ENCODE data around the gene CDK9.
A peak's percentile ranks its signal among the peaks of the same experiment; 100 is the strongest.

Gene CDK9

DNA sequence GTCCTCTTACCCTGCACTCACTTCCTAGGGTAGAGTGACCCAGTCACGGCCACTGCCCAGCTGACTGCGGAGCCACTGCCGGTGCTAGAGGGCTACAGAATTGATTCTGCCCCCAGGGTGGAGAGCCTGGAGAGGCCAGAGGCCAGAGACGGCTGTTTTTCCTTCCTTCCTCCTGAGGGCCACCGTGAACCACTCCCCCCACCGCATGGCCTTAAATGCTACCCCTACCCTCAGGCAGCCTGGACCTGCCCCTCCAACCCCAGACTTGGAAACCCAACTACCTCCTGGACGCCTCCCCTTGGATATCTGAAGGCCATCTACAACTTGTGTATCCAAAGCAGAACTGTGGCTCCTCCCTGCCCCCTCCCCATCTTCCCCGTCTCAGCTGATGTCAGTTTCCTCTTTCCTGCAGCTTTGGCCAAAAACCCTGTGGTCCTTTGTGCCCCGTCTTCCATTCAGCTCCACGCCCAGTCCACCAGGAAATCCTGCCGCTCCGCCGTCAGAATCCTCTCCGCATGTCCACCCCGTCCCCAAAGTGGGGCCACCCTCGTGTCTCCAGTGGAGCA lies 23.6 kb upstream of the CDK9 start:
- no peak for DNase-seq

DNA sequence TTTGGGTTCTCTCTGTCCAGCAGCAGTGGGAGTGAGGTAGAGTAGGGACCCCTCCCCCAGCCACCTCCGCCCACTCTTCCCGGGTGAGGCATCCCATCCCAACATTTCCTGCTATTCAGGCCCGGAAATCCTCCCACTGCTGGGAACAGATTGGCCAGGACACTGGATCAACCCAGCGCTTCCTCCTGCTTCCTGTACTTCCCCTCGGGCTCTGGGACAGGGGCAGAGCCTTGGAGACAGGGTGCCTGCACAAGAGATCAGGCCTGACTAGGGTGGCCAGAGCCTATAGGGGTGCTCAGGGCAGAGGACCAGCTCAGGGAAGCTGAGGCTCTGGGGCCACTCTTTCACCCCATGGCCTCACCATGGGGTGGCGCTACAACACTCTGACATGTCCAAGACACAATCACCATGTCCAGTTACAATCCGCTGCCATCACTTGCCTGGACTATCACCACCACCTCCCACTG lies 21.9 kb upstream of the CDK9 start:
- peak in 1 of 5 experiments; percentile 26 for DNase-seq

DNA sequence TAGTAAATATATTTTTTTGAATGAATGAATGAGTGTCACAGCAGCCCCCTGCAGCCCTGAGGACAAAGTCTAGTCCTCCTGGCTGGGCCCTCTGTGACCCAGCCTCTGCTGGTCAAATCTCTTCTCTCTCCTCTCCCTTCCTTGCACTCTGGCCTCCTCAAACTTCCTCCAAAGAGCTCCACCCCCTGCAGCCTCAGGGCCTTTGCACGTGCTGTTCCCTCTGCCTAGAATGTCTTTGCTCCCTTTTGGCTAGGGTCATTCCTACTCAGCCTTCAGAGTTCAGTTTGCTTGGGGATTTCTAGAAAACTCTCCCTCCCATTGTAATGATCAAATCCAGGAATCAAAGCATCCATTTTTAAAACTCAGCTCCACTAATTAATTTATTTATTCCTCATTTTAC lies 20.4 kb upstream of the CDK9 start:
- no peak for DNase-seq

DNA sequence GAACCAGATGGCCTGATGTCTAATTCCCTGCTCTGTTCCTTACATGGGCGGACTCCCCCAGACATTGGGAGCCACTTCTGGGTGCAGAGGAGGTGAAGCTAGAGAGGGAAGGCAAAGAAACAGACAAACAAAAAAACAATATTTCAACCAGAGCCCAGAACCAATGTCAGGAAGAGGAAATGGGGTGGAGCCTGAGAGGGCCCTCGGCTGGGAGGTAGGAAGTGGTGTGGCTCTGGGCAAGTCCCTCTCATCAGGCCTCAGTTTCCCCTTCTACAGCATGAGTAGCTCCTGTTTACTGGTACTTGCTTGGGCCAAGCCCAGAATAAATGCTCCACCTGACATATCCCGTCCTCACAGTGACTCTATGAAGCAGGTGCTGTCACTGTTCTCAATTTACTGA lies 18.4 kb upstream of the CDK9 start:
- DNase-seq, result peak in 1 of 5 experiments; percentile 63

DNA sequence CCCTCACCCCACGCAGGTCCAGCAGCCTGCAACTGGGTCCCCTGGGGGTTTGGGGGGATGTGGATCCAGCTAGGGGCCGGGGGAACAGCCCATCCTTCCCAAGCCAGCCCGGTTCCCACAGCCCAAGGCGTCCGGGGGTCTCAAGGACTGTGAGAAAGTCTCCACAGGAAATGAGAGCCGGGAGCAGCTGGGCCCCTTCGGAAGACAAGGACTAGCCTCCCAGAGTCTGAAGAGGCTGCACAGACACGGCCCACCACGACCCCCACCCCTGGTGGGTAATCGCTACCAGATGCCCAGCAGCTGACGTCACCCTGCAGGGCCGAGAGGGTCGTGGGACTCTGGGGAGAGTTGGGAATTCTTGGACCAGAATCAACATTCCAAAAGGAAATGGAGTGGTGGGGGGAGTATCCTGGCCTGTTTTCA lies 17.9 kb upstream of the CDK9 start:
- DNase-seq, result no peak

DNA sequence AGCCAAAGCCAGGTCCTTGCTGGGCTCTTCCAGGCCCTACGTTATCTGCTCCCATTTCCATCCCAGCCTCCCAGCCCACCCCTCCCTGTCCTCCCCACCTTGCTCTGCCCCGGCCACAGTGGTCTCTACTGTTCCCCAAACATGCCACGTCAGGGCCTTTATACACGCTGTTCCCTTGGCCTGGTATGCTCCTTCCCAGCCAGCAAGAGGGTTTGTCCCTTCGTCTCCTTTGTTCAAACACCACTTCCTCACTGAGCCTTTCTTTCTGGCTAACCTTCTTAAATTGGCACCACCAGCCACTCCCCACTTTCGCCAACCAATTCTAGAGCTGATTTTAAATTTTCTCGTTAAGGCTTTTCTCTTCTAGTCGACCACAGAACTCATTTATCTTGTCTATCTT lies 17.1 kb upstream of the CDK9 start:
- DNase-seq, result no peak

DNA sequence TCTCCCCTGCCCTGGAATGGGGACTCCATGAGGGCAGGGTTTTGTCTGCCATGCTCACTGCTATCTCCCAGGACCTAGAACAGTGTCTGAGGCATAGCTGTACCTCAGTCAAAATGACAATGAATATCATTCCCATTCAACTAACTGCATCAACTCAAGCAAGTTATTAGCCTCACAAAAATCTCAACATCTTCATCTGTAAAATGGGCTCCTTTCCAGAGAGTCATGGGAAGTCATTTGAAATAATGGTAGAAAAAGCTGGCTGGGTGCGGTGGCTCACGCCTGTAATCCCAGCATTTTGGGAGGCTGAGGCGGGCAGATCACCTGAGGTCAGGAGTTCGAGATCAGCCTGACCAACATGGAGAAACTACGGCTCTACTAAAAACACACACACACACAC lies 16.7 kb upstream of the CDK9 start:
- DNase-seq, result no peak

DNA sequence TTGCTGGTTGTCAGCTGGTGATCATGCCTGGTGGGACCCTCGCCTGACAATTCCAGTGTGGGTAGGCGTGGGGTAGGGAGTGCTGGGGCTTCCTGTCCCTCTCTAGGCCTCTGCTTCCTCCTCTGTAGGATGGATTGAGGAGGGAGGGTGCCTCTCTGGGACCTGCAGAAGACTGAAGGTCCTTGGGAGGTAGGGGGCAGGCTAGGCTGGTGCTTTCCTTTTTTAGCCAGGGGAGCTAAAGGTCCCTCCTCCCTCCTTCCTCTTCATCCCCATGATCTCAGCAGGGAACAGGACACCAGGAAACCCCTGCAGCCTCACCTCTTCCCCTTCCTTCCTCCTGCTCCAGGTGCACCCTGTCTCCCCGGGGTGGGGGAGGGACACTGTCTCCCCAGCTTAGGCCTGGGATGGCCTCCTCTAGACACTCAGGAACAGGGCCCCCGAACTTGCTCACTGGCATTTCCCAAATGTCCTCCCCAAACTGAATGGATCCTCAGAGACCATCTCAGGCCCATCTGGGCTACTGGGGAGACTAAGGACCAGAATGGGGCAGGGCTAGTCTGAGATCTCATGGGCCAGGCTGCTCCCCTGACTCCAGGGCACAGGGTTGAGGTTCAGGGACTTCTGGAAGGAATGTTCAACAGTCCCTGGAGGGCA lies 15.8 kb upstream of the CDK9 start:
- no peak for DNase-seq

DNA sequence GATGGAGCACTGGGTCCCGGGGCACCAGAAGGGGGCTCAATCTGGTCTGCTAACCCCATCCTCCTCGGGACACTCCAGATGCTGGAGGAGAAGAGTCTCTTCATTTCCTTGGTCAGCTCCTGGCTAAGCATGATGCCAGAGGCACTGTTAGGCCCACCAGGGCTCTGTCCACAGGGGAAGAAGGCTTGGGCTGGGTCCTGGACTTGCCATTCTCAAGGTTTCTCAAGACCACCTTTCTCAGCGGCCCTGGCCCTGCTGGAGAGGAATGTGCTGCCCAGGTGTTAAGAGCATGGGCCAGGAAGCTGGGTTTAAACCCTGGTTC lies 15.3 kb upstream of the CDK9 start:
- DNase-seq, result no peak

DNA sequence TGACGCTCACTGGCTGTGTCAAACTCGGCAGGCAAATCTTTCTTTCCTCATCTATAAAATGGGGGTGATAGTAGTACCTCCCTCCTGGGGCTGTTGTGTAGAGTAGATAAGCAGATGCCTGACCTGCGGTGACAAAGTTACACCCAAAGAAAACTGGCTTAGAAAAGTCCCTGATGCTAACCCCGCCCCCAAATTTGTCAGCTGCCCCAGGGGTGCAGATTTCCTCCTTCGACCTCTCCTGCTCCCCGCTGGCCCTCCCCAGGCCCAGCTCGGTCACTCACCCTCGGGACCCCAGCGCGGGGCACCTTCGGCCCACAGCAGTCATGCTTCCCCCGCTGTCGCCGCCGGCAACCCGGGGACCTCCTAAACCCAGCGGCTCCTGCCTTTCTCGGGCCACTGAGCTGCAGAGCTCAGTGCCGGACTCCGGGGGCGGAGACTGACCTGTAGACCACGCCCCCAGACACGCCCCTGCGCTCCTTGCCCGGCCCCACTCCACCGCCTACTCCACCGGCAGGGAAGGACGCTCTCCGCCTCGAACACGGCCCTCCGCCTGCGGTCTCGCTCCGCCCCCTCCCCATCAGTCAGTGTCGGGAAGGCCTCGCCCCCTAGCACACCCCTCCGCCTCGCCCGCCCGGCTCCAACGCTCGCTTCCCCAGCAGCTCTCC lies 14.8 kb upstream of the CDK9 start:
- peak; percentile 89 to 99 (median 92) for DNase-seq

DNA sequence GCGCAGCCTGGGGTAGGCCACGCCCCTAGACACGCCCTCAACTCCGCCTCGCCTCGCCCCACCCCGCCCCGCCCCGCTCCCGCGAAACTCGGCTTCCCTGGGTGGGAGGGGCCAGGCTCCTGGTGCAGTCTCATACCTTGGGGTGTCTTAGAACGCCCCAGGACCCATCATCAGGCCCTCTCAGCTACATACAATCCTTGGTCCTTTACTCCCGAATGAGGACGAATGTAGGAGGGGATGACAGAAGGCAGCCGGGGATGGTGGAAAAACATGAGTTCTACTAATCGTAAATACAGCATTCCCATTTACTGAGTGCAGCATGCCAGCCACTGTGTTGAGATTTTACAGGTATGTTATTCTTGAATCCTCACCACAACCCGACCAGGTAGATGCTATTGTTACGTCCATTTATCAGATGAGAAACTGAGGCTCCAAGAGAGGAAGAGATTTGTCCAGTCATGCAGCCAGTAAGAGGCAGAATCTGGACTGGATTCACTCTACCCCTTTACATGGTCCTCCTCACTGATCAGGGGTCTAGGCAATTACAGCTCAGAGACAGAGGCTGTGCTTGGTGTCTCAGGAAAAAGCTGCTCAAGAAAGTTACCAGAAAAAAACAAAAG lies 14.2 kb upstream of the CDK9 start:
- DNase-seq, result no peak

DNA sequence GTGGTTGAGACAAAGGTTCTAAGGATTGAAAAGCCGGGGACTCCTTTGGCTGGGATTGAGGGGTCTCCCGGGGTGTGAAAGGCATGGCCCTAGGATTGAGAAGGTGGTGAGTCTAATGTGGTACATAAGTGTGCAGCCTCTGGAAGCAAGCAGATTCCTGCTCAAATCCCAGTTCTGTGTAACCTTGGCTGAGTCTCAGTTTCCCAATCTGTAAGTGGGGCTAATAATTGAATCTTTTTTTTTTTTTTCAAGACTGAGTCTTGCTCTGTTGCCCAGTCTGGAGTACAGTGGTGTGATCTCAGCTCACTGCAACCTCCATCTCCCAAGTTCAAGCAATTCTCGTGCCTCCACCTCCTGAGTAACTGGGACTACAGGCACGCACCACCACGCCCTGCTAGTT lies 13.2 kb upstream of the CDK9 start:
- no peak for DNase-seq

DNA sequence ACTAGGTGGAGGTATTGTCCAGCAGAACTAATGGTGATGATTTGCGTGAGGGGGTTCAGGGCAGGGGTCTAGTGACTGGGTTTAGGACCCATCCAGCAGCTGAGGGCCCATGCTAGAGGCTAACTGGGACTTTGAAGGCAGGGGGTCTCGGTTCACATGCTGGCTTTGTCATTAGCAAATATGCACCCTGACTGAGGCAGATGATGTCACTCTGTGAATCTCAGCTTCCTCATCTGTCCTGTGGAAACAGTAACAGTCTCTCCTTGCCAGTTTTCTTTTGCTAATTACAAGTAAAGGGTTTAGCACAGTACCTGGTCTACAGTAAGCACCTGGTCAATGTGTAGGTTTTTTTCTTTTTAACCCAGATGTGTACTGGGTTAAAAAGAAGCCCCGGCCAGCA lies 12.6 kb upstream of the CDK9 start:
- no peak for DNase-seq

DNA sequence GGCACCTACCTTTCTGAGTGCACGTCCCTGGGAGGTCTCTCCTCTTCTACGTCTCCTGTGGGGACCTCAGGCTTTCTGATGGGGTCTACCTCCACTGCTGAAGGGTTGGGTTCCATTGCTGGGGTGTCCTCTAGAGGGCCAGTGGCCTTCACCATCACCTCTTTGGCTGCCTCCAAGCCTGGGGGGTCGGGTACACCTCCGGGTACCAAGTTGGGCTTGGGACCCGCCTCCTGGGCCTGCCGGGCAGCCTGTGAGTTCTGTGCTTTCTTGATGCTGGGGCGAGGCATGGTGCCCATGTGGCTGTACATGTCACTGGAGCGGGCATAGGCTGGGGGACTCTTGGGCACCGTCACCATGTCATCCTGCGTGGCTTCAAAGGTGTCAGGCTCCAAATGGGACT lies 11.9 kb upstream of the CDK9 start:
- no peak for DNase-seq

DNA sequence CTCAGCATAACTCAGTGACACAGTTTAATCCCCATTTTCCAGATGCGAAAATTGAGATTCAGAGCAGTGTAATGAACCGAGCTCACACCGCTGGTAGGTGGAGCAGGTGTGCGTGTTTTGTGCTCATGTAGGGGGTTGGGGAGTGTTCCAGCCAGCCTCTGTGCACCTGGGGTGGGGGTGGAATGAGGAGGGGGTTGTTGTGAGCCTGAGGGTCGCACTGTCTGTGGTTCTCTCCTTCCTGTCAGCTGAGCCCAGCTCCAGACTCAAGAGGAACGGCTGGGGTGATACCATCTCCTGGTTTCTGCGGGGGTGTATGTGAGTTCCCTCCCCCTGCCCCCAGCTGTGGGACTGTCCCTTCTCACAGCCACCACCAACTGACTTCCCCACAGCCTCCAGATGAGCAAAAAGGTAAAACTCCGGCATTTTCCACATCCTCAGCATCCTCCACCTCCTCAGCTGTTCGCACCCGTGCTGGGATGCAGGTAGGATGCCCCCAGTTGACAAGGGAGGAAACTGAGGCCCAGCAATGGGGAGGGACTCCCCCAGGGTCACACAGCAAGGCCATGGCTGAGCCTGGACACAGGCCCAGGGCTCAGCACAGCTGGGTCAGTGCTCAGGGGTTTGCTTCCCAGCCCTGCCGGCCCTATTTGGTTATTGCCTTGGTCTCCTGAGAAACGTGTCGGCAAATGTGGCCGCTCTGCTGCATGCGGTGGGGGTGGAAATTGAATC lies 9.5 kb upstream of the CDK9 start:
- DNase-seq, result peak; percentile 36 to 93 (median 68)

DNA sequence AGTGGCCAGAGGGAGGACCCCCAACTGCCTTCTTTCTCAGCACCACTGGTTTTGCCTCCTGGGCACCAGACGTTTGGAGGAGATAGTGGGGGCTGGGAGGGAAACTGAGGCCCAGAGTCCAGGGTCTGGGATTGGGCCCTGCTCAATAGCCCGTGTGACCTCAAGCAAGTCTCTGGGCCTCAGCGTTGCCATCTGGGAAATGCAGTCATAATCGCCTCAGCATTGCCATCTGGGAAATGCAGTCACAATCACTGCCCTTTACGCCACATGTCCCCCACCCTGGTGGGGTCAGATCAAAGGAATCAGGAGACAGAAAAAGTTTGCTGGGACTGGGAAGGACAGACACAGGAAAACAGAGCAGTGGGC lies 8.9 kb upstream of the CDK9 start:
- peak in 1 of 5 experiments; percentile 43 for DNase-seq

DNA sequence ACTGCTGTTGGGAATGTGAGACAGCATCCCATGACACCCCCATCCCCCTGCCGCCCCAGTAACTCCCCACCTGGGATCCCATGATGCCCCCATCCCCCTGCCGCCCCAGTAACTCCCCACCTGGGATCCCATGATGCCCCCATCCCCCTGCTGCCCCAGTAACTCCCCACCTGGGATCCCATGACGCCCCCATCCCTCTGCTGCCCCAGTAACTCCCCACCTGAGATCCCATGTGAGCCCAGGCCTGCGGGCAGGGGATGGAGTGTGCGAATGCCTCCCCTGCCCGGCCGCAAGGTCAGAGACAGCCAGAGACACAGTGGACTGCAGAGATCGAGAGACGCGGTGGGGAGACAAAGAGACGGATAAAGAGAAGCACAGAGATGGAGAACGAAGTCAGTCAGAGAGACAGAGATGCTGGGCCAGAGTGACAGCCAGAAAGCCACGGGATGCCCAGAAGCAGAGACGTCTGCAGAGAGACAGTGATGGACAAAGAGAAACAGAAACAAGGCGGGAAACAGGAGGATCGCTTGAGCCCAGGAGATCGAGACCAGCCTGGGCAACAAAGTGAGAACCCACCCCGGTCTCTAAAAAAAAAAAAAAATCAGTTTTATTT lies 8.4 kb upstream of the CDK9 start:
- DNase-seq, result peak in 1 of 5 experiments; percentile 48

DNA sequence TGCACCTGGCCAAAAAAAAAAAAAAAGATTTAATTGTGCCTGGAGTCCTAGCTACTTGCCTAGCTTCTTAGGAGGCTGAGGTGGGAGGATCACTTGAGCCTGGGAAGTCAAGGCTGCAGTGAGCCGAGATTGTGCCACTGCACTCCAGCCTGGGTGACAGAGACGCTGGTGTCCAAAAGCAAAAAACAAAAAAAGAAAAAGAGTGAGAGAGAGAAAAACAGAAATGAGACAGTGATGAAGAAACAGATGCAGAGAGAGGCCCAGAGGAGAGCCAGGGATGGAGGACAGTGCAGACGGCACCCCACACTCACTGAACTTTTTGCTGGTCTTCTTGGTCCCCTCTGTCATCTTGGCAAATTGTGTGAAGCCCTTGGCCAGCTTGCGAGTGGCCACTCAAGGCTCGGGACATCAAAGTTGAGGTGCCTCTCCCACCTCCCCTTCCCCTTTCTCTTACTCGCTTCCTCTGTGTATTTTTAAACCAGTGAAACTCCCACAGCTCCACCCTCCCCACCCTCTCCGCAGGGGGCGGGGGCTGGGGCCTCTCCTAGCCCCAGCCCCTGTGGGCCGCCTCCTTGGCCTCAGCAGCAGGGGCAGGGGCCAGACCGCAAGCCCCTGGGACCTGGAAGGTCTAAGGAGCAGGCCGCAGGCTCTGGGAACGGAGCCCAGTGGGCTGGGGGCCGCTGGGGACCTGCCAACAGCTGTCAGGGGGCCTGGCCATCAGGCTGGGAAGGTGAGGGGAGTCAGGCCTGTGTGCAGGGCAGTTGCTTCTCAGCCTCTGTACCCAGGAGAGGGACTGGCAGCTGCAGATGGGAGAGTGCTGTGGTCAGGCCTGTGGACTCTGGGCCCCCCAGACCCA lies 7.3 kb upstream of the CDK9 start, which contains the start of gene SH2D3C:
Gene SH2D3C (minus strand): TSS at position 387 of the 856 bp plus-strand sequence. CDS start 39 bp downstream, at position 348.
- peak in 3 of 5 experiments; percentile 22 to 64 (median 24) for DNase-seq

DNA sequence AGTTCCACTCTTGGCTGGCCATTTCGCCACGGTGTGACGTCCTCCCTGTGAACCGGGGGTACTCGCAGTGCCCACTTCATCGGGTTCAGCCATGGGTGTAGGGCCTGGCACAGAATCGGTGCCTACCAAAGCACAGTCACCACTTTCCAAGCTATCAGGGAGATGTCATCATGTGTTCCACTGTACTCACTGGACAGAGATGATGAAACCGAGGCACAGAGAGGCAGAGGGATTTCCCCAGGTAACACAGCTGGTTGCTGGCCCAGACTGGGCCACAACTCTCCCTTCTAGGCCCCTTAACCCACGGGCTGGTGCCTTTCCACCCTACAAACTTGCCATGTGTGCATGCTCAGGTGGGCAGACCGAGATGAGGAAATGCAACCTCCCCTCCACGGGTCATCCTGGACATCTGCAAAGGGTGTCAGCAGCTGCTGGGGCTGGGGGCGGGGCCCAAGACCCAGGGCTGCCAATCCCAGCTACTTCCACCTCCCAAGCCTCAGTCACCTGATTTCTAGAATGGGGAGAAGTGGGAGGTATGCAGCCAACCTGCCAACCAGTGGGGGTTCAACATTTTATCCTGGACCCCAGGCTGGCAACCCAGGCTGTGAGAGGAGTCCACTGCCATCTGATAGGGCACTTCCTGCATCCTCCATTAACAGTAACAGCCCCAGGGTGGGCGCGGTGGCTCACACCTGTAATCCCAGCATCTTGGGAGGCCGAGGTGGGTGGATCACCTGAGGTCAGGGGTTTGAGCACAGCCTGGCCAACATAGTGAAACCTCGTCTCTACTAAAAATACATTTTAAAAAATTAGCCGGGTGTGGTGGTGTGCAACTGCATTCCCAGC lies 6.5 kb upstream of the CDK9 start:
- peak in 3 of 5 experiments; percentile 48 to 76 (median 59) for DNase-seq

DNA sequence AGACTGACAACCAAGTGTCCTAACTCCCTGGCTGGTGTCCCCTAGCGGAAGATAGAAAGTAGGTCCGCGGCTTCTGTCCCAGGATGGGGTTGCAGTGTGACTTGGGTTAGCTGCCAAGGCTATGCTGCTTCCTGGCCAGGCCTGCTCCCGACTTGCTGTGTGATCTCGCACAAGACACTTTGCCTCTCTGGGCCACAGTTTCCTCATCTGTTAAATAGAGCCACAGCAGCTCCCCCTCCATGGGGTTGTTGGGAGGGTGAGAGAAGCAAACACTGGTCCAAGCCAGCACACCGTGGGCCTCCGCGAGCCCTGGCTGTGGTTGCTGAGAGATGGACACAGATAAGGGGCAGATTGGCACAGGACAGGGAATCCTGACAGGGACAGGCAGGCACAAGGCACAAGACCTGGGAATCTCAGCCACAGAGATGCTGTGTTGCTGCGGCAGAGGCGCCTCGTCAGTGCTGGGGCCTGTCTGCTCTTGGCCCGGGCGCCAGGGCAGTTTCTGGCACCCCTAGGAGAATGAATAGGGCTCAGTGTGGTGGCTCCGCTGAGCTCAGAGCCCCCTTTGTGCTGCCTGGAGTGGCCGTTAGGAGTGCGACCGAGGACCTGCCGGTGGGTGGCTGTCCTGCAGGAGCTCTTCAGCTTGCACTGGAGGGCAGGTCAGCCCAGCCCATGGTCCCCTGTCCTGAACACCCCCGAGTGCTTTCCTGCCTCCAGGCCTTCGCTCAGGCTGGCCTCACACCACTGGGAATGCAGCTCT lies 5.5 kb upstream of the CDK9 start:
- DNase-seq, result peak in 1 of 5 experiments; percentile 18
